Non-pigmented ciliary epithelial cell (primary cell): ENCODE data around the gene PLA2G2E.
A peak's percentile ranks its signal among the peaks of the same experiment; 100 is the strongest.

Experiments used
- DNase-seq: peaks from one replicate; pipeline ENCODE4 v3.0.0-alpha.2; 2010; ENCODE audit warnings: low read depth

PLA2G2E gene

GRCh38 chr1:19923137-19923952, at the start of gene PLA2G2E:
Gene PLA2G2E (minus strand): TSS chr1:19923617. CDS start chr1:19923559, 58 bp downstream.
- no peak for DNase-seq

- DNase-seq, result no peak
Measured at GRCh38 chr1:19971664-19972063, 48.2 kb upstream of the PLA2G2E start.

GRCh38 chr1:19969898-19970660, 46.7 kb upstream of the PLA2G2E start:
- no peak for DNase-seq

GRCh38 chr1:19967808-19968207, 44.4 kb upstream of the PLA2G2E start:
- no peak for DNase-seq

- DNase-seq, result no peak
Measured at GRCh38 chr1:19964542-19964941, 41.1 kb upstream of the PLA2G2E start.

- no peak for DNase-seq
Measured at GRCh38 chr1:19963636-19964035, 40.2 kb upstream of the PLA2G2E start.

- no peak for DNase-seq
Measured at GRCh38 chr1:19960591-19960990, 37.2 kb upstream of the PLA2G2E start.

GRCh38 chr1:19957779-19958178, 34.4 kb upstream of the PLA2G2E start:
- DNase-seq, result no peak

GRCh38 chr1:19955534-19956170, 32.2 kb upstream of the PLA2G2E start:
- DNase-seq, result no peak

GRCh38 chr1:19954059-19954458, 30.6 kb upstream of the PLA2G2E start:
- DNase-seq, result no peak

GRCh38 chr1:19949016-19949415, 25.6 kb upstream of the PLA2G2E start:
- DNase-seq, result peak; percentile 55

GRCh38 chr1:19946971-19947370, 23.6 kb upstream of the PLA2G2E start:
- DNase-seq, result no peak

GRCh38 chr1:19946331-19946751, 22.9 kb upstream of the PLA2G2E start:
- no peak for DNase-seq

GRCh38 chr1:19945914-19946313, 22.5 kb upstream of the PLA2G2E start:
- DNase-seq, result no peak

GRCh38 chr1:19942657-19943056, 19.2 kb upstream of the PLA2G2E start:
- DNase-seq, result no peak

GRCh38 chr1:19942088-19942487, 18.7 kb upstream of the PLA2G2E start:
- DNase-seq, result no peak

GRCh38 chr1:19941206-19941568, 17.8 kb upstream of the PLA2G2E start:
- DNase-seq, result no peak

- DNase-seq, result no peak
Measured at GRCh38 chr1:19940486-19941205, 17.2 kb upstream of the PLA2G2E start.

- DNase-seq, result no peak
Measured at GRCh38 chr1:19938472-19938871, 15.1 kb upstream of the PLA2G2E start.

- no peak for DNase-seq
Measured at GRCh38 chr1:19936061-19936750, 12.8 kb upstream of the PLA2G2E start.

GRCh38 chr1:19934336-19934735, 10.9 kb upstream of the PLA2G2E start:
- no peak for DNase-seq

- no peak for DNase-seq
Measured at GRCh38 chr1:19932866-19933265, 9.4 kb upstream of the PLA2G2E start.
